ENCODE measurements around the gene TRAPPC2L.

TRAPPC2L gene

GRCh38 chr16:88856828-88857727, at the start of gene TRAPPC2L, which contains the start of gene GALNS:
TSS of gene TRAPPC2L (plus strand) at chr16:88857127. CDS start at chr16:88857151, 24 bp downstream.
TSS of gene GALNS (minus strand) at chr16:88856947. CDS start at chr16:88856877, 70 bp downstream.
- peak; percentile 100 for DNase-seq (ENCODE audit: low spot score)

- DNase-seq (ENCODE audit: low spot score): no peak
These were observed 49.7 kb upstream of the TRAPPC2L start for GRCh38 chr16:88807142-88807625.

DNA sequence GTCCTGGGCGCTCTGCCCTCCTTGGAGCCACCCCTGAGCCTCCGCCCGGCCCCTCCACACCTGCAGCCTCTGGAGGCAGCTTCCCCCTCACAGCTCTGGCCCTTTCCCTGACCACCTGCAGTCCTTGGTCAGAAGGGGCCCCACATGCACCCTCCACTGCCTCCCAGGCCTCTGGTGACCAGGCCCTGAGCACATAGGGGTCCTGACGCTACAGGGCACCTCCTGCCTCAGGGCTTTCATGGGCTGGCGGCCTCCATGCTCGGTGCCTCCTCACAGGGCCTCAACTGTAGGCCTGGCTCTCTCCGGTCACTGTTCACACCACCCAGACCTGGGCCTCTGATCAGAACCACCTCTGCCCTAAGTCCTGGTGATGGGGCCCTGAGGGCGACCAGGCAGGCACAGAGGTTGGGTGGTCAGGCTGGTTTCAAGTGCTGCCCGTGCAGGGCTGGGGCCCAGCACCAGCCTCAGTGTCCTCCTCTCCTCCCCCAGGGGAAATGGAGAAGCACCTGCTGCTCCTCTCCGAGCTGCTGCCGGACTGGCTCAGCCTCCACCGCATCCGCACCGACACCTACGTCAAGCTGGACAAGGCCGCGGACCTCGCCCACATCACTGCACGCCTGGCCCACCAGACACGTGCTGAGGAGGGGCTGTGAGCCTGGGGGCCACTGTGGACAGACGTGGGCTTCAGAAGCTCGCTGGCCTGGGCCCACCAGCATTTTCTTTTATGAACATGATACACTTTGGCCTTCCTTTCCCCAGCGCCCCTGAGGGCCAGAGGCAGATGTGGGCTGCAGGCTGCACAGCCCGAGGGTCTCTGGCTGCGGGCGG, 49.1 kb upstream of the TRAPPC2L start:
- DNase-seq (ENCODE audit: low spot score): no peak

DNA sequence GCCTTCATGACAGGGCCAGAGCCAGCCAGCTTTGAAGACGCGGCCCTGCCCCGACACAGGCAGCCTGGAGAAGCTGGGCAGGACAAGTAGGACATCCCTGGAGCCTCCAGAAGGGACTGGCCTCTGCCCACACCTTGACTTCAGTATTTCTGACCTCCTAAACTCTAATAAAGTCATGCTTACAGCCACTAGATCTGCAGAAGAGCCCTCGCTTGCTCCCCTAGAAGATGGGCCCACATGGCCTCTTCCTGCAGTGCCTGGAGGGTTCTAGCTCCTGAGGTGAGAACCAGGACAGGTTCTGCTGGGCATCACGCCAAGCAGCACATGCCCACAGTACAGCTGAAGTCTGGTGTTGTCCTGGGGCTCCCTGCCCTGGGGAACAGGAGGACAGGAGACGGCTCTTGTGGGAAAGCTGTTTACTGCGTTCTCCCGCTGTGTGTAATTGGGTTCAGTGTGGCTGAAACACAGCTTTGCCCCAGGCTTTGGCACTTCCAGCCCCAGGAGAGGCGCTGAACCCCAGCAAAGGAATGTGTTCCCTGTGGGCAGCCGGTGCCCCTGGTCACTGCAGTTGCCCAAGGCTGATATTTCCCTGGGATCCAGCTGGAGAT, 47.8 kb upstream of the TRAPPC2L start:
- no peak for DNase-seq (ENCODE audit: low spot score)

GRCh38 chr16:88809676-88810165, 47.2 kb upstream of the TRAPPC2L start:
- DNase-seq (ENCODE audit: low spot score): no peak

GRCh38 chr16:88810166-88810911, 46.6 kb upstream of the TRAPPC2L start:
- DNase-seq (ENCODE audit: low spot score): no peak

DNA sequence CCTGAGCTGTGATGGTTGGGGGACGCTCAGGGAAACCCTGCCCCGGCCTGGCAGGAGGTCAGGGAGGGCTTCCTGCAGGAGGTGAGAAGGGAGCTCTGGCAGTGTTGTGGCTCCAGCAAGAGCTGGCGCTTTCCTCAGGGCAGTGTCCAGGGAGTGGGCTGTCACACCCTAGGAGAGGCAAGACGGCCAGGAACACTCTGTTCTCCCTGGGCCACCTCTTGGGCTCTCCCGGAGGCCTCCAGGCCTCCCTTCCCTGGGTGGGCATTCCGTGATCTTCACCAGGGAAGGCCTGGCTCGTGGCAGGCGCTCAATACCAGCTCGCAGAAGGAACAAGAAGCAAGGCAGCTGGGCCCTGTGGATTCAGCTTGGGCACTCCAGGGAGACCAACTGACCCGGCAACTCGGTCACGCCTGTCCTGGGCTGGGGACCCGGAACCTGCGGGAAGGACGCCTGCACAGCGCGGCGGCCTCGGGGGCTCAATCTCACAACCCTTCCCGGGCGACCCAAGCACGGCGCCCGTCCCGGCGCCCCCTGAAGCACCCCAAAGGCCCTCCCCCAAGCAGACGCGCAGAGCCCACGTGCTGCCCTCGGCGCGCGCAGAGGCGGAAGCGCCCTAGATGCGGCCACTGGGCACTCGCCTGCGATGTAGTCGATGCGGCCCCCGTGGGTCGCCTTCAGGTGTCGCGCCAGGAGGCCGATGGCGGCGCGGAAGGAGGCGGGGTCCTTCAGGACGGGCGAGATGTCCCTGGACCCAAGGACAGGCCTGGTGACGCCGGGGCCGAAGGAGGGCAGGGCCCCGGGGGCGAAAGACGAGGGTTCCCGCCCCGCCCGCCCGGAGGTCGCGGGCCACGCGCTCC, 45.8 kb upstream of the TRAPPC2L start:
- peak; percentile 78 for DNase-seq (ENCODE audit: low spot score)

DNA sequence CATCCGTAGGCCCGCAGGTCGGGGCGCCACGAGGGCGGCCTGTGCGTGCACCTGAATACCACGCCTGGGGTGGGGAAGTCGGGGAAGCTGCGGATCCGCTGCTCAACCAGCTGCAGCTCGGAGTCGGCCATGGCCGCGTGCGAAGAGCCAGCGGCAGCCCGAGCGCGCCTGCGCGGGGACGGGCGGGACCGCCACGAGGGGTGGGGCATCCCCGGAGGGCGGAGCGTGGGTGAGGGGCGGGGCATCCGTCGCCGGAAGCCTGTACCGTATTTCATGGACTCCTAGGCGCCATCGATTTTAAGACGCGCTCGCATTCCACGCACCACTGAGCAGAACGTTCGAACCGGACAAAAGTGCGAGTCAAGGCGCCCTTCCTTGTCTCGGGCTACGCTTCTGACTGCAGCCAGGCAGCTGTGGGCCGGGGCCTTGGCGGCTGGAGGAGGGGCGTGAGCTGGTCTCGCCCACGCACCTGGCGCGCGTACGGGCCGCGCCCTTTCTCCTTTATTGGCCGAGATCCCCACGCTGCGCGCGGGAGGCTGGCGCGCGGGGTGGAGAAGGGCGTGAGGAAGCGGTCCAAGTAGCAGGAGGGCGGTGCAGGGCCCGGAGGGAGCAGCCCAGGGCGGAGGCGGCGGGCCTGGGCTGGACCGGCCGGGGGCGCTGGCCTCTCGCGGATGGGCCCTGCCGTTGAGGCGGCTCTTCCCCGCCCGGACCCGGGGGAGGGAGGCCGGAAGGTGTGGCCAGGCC, 45.0 kb upstream of the TRAPPC2L start, which contains the start of gene APRT:
APRT (minus strand) TSS at position 160 of the 744 bp plus-strand sequence; CDS start at position 131, 29 bp downstream.
- peak; percentile 99 for DNase-seq (ENCODE audit: low spot score)

DNA sequence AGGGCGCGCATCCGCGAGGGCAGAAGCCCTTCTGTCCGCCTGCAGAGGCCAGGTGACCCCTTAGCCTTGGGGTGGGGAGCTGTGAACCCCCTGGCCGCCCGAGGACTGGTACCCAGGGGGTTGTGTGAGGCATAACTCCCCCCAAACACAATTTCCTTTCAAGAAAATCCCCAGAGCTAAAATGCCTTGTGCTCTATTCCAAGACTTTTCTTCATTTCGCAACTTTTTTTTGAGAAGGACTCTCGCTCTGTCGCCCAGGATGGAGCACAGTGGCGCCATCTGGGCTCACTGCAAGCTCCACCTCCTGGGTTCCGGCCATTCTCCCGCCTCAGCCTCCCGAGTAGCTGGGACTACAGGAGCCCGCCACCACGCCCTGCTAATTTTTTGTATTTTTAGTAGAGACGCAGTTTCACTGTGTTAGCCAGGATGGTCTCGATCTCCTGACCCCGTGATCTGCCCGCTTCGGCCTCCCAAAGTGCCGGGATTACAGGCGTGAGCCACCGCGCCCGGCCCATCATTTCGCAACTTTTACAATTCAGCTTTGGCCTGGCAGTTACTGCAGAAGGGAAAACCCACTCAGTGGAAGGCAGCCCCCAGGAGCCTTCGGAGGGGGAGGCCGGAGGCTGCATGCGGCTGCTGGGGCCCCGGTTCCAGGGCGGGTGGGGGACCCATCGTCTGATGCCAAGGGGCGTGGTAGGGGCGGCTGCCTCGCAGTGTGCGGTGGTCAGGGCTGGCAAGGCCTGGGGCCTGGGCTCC, 44.2 kb upstream of the TRAPPC2L start:
- DNase-seq (ENCODE audit: low spot score): no peak

DNA sequence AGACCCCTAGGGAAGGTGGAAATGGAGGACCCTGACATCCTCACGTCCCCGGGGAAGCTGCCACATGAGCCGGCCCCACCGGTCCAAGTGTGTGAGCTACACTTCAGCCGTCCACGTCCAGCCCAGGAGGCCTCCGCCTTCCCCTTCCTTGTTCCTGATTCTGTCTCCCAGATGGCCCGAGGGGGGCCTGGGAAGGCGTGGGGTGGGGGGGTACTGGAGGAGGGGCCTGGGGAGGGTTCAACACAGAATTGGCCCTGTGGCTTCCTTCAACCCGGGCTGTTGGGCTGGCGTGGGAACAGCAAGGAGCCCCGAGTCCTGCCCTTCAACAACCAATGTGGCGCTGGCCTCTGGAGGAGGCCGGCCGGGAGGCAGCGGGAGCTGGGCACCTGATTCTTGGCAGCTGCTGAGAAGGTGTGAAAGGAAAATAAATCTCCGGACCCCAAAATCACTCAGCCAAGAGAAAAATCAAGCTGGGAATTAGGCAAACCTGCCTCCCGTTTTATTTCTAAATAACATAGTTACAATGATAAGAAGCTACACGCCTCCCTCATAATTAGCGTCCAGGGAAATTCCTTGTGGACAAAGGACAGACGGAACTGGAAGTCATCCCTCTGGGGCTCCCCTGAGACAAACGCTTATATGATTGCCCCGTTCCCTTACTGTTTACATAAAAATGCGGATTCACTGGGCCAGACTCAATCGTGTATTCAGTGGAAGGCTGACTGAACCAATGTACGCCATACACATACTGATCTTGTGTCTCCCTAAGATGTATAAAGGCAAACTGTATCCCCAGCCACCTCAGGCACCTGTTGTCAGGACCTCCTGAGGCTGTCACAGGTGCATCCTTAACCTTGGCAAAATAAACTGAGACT, 43.4 kb upstream of the TRAPPC2L start:
- no peak for DNase-seq (ENCODE audit: low spot score)

DNA sequence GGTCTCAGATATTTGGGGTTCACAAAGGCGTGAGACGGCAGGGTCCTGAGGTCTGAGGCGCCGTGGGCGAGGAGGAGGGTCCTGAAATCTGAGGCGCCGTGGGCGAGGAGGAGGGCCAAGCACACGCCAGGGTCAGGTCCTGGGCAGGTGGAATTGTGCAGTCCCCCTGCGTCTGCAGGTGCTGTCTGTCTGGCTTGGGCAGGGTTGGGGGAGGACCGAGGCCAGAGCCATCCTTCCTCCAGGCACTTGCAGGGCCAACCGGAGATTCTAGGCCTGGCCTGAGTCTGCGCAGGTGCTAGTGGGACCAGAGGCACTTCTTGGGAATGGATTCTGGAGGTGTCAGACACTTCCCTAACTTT, 42.8 kb upstream of the TRAPPC2L start:
- DNase-seq (ENCODE audit: low spot score): no peak

GRCh38 chr16:88815227-88815626, 41.7 kb upstream of the TRAPPC2L start:
- no peak for DNase-seq (ENCODE audit: low spot score)

- DNase-seq (ENCODE audit: low spot score): no peak
These were observed 40.9 kb upstream of the TRAPPC2L start for GRCh38 chr16:88815901-88816589.

DNA sequence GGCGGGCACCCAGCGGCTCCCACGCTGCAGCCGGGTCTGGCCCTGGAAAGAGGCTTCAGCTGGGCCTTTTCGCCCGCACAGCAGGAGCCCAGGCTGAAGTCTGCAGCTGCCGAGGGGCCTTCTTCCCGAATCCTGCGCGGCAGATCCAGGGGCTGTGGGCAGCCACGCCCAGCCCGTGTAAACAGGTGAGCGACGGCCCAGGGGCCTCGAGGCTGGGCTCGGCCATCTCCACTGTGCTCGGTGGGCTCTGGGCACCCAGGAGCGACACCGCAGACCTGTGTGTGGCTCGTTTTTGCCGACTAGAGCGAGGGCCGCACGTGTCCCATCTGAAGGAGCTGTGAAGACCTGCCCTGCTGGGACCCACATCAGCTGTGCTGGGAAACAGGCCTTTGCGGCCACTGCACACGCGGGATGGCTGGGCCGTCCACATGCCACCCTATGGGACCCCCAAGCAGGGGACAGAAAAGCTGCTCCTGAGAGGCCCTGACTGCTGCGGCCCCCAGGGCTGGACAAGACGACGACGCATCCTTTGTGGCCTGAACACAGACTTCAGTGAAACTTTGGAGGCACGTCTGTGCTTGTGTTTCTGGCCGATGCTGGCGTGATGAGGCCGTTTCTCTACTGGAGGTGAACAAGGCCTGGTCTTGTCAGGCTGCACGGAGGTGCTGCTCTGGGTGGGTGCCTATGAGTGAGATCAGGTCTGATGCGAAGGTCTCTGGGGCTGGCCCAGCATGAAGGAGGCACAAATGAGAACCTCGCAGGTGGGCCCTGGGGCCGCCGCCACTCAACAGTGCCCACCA, 40.0 kb upstream of the TRAPPC2L start:
- no peak for DNase-seq (ENCODE audit: low spot score)

GRCh38 chr16:88817785-88818574, 38.9 kb upstream of the TRAPPC2L start:
- DNase-seq (ENCODE audit: low spot score): no peak

DNA sequence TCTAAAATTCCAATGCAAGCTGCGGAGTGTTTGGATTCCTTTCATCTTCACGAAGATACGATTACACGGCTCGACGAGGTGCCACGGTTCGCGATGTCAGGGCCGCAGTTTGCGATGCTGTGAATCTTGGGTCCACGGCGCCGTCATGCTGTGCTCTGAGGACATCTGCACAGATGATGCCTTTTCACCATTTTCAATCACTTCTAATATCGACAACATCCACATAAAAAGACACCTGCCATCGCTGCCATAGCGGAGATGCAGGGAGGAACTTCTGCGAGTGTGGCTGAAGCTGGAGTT, 38.4 kb upstream of the TRAPPC2L start:
- no peak for DNase-seq (ENCODE audit: low spot score)
